GM19468 (cell line): Measurements from ENCODE around the gene APOBEC3C.
"Not testable (repeated sequence)": the region's sequence is repeated elsewhere in the genome, so short reads cannot be mapped to it uniquely, and the experiment has no call there.

Experiments
- ATAC-seq: cut with Tn5 transposase; IDR thresholded peaks from one replicate; pipeline ENCODE4 v1.9.1; 2021; ENCODE audit warnings: mild to moderate bottlenecking, moderate library complexity, moderate number of reproducible peaks; ENCODE audit not compliant: unreplicated experiment; ENCODE audit errors: extremely low read depth

Gene APOBEC3C

GRCh38 chr22:39017596-39018365, 3.7 kb downstream of the APOBEC3C start:
- no peak for ATAC-seq

DNA sequence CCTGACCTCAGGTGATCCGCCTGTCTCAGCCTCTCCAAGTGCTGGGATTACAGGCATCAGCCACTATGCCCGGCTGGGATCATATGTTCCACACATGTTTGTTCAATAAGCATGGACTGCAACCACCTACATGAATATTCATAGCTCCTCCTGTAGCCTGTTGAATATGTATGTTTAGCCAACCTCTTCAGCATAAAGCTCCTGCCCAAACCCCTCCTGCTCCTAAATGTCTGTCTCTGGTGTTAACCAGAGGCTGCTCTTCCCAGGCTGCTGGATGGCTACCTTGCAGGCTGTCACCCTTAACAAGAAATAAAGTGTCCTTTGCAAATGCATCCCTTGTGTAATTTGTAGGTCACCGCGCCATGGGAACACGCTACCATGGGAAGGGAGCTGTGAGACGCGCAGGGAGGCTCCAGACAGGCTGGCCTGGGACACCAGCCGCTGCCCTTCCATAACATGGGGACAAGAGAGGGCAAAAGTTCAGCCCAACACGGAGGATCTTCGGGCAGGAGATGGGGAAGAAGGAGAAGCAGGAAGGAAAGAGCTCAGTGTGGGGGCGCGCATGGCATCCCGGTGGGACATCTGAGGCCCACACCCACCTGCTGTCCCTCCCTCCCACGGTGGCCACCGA, 6.1 kb downstream of the APOBEC3C start:
- ATAC-seq = not testable (repeated sequence)

DNA sequence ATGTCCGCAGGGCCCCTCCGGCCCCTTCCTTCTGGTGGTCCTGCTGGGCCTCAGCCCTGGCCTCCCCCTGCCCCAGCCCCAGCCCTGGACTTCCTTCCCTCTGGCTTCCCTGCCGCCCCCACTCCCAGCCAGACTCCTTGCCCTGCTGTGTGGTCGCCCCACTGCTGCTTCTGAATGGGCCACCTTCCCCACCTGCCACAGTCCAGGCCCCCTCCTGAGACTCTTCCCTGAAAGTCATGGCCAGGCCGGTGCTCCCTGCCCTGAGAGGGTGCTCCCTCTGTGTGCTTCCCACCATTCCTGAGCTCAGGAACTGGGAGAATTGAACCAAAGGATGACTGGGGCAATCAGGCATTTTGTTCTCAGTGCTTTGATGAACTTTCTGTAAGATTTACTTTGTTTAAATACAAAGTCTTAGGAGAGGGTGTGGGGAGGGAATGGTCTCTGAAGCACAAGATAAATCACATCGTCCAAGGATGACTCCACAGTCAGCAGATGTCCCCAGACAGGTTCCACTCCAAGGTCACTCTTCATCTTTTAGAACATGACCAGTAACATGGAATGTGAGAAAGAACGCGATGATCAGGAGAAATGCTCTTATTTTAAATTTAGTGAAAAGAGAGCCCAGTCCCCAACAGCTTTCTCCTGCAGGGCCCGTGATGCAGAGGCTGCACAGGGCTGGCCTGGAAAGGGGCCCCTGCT, 7.6 kb downstream of the APOBEC3C start:
- ATAC-seq = no peak

DNA sequence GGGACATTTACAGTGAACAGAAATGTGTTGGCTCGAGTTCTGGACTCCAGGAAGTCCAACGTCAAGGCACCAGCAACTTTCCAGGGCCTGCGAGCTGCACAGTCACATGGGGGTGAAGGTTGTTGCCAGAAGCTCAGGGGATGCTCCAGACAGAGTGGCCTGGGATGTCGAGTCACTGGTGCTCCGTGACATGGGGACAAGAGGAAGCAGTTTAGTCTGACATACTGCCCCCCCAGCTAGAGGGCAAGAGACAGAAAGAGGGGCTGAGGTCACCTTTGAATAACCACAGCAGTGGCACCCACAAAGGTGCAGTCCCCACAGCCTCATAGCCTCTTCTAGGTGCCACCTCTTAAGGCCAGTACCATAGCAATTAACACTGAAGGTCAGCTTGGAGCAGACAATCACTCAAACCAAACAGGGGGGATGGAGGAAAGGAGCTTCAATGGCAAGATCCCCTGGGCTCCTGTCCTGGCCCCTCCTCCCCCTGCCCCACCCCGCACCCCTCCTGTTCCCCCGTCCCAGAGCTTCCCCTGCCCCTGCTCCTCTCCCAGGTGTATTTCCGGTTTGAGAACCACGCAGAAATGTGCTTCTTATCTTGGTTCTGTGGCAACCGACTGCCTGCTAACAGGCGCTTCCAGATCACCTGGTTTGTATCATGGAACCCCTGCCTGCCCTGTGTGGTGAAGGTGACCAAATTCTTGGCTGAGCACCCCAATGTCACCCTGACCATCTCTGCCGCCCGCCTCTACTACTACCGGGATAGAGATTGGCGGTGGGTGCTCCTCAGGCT, 10.7 kb downstream of the APOBEC3C start:
- no peak for ATAC-seq

GRCh38 chr22:39026509-39027150, 12.6 kb downstream of the APOBEC3C start:
- no peak for ATAC-seq

- ATAC-seq = no peak
Observed at GRCh38 chr22:39027717-39028116, 13.7 kb downstream of the APOBEC3C start.

DNA sequence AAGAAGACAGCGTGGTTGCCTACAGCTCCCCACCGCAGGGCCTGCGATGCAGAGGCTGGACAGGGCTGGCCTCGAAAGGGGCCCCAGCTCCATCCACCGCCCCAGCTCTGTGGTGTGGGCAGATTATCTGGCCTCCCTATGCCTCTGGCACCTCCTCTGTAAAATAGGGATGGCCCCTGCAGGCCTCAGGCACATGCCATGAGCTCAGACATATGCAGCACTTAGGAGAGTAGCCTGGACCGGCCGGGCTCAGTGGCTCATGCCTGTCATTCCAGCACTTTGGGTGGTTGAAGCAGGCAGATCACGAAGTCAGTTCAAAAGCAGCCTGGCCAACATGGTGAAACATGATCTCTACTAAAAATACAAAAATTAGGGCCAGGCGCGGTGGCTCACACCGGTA, 14.2 kb downstream of the APOBEC3C start:
- ATAC-seq = no peak

DNA sequence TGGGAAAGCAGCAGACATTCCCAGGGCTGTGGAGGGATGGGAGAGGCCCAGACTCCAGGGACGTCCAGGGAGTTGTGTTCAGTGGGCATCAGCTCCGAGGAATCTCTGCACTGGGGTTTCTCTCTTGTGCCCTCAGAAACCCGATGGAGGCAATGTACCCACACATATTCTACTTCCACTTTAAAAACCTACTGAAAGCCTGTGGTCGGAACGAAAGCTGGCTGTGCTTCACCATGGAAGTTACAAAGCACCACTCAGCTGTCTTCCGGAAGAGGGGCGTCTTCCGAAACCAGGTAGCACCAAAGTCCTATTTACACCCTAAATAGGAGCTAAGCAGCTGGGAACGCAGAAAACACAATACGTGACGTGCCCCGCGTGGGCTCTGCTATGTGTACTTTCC, 15.2 kb downstream of the APOBEC3C start:
- no peak for ATAC-seq

DNA sequence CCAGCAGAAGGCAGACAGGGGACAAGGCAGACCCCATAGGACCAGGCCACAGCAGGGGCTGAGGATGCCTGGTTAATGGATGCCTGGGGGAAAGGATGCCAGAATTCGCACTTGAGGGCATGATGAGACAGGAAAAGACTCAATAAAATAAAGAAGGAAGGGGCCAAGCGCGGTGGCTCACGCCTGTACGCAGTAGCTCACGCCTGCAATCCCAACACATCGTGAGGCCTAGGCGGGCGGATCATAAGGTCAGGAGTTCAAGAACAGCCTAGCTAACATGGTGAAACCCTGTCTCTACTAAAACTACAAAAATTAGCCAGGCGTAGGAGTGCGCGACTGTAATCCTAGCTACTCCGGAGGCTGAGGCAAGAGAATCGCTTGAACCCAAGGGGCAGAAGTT, 16.6 kb downstream of the APOBEC3C start:
- ATAC-seq = no peak

DNA sequence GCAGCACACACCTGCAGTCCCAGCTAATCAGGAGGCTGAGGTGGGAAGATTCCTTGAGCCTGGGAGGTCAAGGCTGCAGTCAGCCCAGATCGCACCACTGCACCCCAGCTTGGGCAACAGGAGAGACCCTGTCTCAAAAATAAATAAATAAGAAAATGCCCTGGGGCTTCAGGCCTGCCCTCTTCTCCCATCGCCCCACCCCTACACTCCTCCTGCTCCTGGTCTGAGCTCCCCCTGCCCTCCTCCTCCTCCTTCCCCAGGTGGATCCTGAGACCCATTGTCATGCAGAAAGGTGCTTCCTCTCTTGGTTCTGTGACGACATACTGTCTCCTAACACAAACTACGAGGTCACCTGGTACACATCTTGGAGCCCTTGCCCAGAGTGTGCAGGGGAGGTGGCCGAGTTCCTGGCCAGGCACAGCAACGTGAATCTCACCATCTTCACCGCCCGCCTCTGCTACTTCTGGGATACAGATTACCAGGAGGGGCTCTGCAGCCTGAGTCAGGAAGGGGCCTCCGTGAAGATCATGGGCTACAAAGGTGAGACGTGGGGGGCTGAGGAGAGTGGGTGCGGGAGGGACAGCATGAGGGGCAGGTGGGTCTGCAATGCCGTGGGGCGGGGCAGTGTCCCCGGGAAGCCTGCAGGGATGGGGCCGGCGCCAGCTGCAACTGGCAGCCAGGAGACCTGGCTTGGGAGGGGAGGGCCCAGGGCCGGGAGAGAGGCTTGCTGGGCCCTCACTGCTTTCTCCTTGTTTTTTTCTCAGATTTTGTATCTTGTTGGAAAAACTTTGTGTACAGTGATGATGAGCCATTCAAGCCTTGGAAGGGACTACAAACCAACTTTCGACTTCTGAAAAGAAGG, 17.6 kb downstream of the APOBEC3C start:
- not testable (repeated sequence) for ATAC-seq

DNA sequence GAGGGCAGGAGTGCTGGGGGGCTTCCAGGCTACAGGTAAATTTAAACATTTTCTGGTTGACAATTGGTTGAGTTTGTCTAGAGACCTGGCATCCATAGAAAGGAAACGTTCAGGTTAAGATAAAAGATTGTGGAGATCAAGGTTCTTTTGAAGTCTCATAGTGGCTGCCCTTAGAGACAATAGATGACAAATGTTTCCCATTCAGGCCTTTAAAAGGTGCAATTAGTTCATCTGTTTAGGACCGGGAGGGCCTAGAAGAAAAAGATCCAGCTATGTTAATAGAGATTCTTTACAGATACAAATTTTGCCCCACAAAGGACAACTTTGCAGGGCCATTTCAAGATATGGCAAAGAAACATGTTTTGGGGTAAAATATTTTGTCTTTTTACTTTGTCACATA, 23.0 kb downstream of the APOBEC3C start:
- not testable (repeated sequence) for ATAC-seq

GRCh38 chr22:39039306-39040126, 25.5 kb downstream of the APOBEC3C start:
- ATAC-seq = no peak

DNA sequence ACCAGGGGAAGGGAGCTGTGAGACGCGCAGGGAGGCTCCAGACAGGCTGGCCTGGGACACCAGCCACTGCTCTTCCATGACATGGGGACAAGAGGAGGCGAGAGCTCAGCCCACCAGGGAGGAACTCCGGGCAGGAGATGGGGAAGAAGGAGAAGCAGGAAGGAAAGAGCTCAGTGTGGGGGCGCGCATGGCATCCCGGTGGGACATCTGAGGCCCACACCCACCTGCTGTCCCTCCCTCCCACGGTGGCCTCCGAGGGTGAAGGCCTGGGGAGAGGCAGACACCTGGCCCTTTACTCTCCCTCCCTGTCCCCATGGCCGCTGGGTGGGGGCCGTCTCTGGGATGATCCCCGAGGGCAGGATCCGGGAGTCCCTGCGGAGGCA, 26.1 kb downstream of the APOBEC3C start:
- ATAC-seq = not testable (repeated sequence)

GRCh38 chr22:39040538-39041296, 26.7 kb downstream of the APOBEC3C start, which contains the start of gene APOBEC3F:
Gene APOBEC3F (plus strand): TSS chr22:39040864. CDS start chr22:39040961, 97 bp downstream.
- ATAC-seq = peak; percentile 75

- no peak for ATAC-seq
Observed at GRCh38 chr22:39041908-39042307, 27.9 kb downstream of the APOBEC3C start.

- not testable (repeated sequence) for ATAC-seq
Observed at GRCh38 chr22:39043063-39043462, 29.0 kb downstream of the APOBEC3C start.

DNA sequence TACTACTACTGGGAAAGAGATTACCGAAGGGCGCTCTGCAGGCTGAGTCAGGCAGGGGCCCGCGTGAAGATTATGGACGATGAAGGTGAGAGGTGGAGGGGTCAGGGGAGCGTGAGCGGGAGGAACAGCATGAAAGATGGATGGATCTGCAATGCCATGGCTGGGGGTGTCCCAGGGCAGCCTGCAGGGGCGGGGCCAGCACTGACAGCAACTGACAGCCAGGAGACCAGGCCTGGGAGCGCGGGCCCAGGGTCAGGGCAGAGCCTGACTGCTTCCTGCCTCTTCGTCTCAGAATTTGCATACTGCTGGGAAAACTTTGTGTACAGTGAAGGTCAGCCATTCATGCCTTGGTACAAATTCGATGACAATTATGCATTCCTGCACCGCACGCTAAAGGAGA, 31.1 kb downstream of the APOBEC3C start:
- not testable (repeated sequence) for ATAC-seq
